ENCODE measurements around the gene ZBTB16.

ZBTB16 gene

GRCh38 chr11:114261791-114262190 is 202.3 kb downstream of the ZBTB16 start:
- no peak for DNase-seq (ENCODE audit: low spot score)

- DNase-seq (ENCODE audit: low spot score) = no peak
Observed at GRCh38 chr11:114262681-114263512, 203.4 kb downstream of the ZBTB16 start.

GRCh38 chr11:114263513-114264170 is 204.1 kb downstream of the ZBTB16 start:
- DNase-seq (ENCODE audit: low spot score) = no peak

- no peak for DNase-seq (ENCODE audit: low spot score)
Observed at GRCh38 chr11:114264381-114264780, 204.9 kb downstream of the ZBTB16 start.

- no peak for DNase-seq (ENCODE audit: low spot score)
Observed at GRCh38 chr11:114265122-114265878, 205.8 kb downstream of the ZBTB16 start.

- DNase-seq (ENCODE audit: low spot score) = no peak
Observed at GRCh38 chr11:114269498-114269897, 210.0 kb downstream of the ZBTB16 start.

- DNase-seq (ENCODE audit: low spot score) = no peak
Observed at GRCh38 chr11:114270531-114271270, 211.2 kb downstream of the ZBTB16 start.

GRCh38 chr11:114271316-114271715 is 211.8 kb downstream of the ZBTB16 start:
- no peak for DNase-seq (ENCODE audit: low spot score)

- no peak for DNase-seq (ENCODE audit: low spot score)
Observed at GRCh38 chr11:114272311-114272710, 212.8 kb downstream of the ZBTB16 start.

GRCh38 chr11:114273071-114273470 is 213.6 kb downstream of the ZBTB16 start:
- no peak for DNase-seq (ENCODE audit: low spot score)

GRCh38 chr11:114273890-114274635 is 214.6 kb downstream of the ZBTB16 start:
- DNase-seq (ENCODE audit: low spot score) = no peak

- DNase-seq (ENCODE audit: low spot score) = no peak
Observed at GRCh38 chr11:114274637-114275036, 215.1 kb downstream of the ZBTB16 start.

- no peak for DNase-seq (ENCODE audit: low spot score)
Observed at GRCh38 chr11:114275280-114275679, 215.8 kb downstream of the ZBTB16 start.

- DNase-seq (ENCODE audit: low spot score) = no peak
Observed at GRCh38 chr11:114276077-114276476, 216.6 kb downstream of the ZBTB16 start.

GRCh38 chr11:114277637-114278341 is 218.3 kb downstream of the ZBTB16 start:
- DNase-seq (ENCODE audit: low spot score) = no peak

- no peak for DNase-seq (ENCODE audit: low spot score)
Observed at GRCh38 chr11:114278342-114279065, 219.0 kb downstream of the ZBTB16 start.

GRCh38 chr11:114279792-114280546 is 220.5 kb downstream of the ZBTB16 start:
- no peak for DNase-seq (ENCODE audit: low spot score)

- no peak for DNase-seq (ENCODE audit: low spot score)
Observed at GRCh38 chr11:114280696-114281095, 221.2 kb downstream of the ZBTB16 start.

GRCh38 chr11:114281388-114281956 is 222.0 kb downstream of the ZBTB16 start:
- no peak for DNase-seq (ENCODE audit: low spot score)
